B cell (primary cell): Measurements from ENCODE around the gene NDRG3. TPM values are rescaled to one million over a fixed set of nuclear protein-coding genes. Genes with fewer than 3 reads are reported as not detected.

Experiments used
- ATAC-seq: fragments of 200-7000 bp; cut with Tn5 transposase; one replicate; pipeline ENCODE4 v1.10.0; 2021; ENCODE audit warnings: low read depth, mild to moderate bottlenecking, moderate number of reproducible peaks, moderate library complexity
- CTCF ChIA-PET: fragments of 350-600 bp; sonication (Branson Sonifier 250); formaldehyde crosslinking; loops from one replicate; lab custom pipeline; 2021; ENCODE audit warnings: antibody characterized with exemption, inconsistent platforms; lab: Charles Lee
- POLR2A ChIA-PET: fragments of 350-600 bp; sonication (Branson Sonifier 250); formaldehyde crosslinking; loops from one replicate; lab custom pipeline; 2021; ENCODE audit warnings: antibody characterized with exemption; lab: Charles Lee
- DNase-seq: peaks from one replicate; pipeline ENCODE4 v3.0.0; 2013
- H2AFZ ChIP-seq: 2 replicates; pipeline ENCODE4 v1.6.1; 2012; ENCODE audit warnings: mild to moderate bottlenecking, low read depth, low read length; ENCODE audit not compliant: insufficient read depth, poor library complexity, severe bottlenecking
- H3K27ac ChIP-seq, 2 donors: 1 replicate in 1 of 2; 2 replicates in 1 of 2; pipeline ENCODE4 v1.5.1; 2012 to 2013; ENCODE audit warnings: low read length in 2 of 2, mild to moderate bottlenecking in 2 of 2, moderate library complexity in 1 of 2
- H3K27me3 ChIP-seq, 4 experiments: fragments of 200-600 bp in 1 of 4; sonication (generic) in 1 of 4; replicated peaks in 1 of 4; 1 replicate in 2 of 4; 2 replicates in 2 of 4; pipeline versions ENCODE4 v1.6.1 to v1.7.0; 2013 to 2016; ENCODE audit warnings: low read length in 3 of 4, mild to moderate bottlenecking in 2 of 4, mixed read lengths in 1 of 4, moderate library complexity in 1 of 4; ENCODE audit not compliant: insufficient read depth in 4 of 4, control insufficient read depth in 3 of 4; ENCODE audit errors: control extremely low read depth in 1 of 4
- H3K36me3 ChIP-seq, 2 experiments: replicated peaks in 1 of 2; 1 replicate in 1 of 2; 2 replicates in 1 of 2; pipeline versions ENCODE4 v1.6.1 to v1.7.1; 2013; ENCODE audit warnings: low read length in 1 of 2; ENCODE audit not compliant: insufficient read depth in 2 of 2, control insufficient read depth in 1 of 2; ENCODE audit errors: control extremely low read depth in 1 of 2, extremely low read depth in 1 of 2
- H3K4me1 ChIP-seq, 2 donors: fragments of 200-600 bp in 1 of 2; sonication (generic) in 1 of 2; 1 replicate in 1 of 2; 2 replicates in 1 of 2; pipeline versions ENCODE4 v1.5.1 to v1.6.1; 2013 to 2017; ENCODE audit warnings: low read length in 2 of 2; ENCODE audit not compliant: control insufficient read depth in 2 of 2, insufficient read depth in 2 of 2
- H3K4me2 ChIP-seq: replicated peaks from 2 replicates; pipeline ENCODE3; 2012; ENCODE audit warnings: mild to moderate bottlenecking, low read depth, low read length; ENCODE audit not compliant: poor library complexity, severe bottlenecking
- H3K4me3 ChIP-seq, 5 experiments: fragments of 200-600 bp in 1 of 5; sonication (generic) in 1 of 5; 1 replicate in 3 of 5; 2 replicates in 2 of 5; pipeline versions ENCODE4 v1.5.1 to v1.7.0; 2011 to 2016; ENCODE audit warnings: low read length in 4 of 5, mild to moderate bottlenecking in 4 of 5, low read depth in 2 of 5, control low read depth in 1 of 5, moderate library complexity in 1 of 5; ENCODE audit not compliant: insufficient read depth in 1 of 5; ENCODE audit errors: control extremely low read depth in 1 of 5, extremely low read depth in 1 of 5
- H3K79me2 ChIP-seq: fragments of 200-600 bp; sonication (generic); one replicate; pipeline ENCODE4 v1.6.0; 2016; ENCODE audit warnings: low read length; ENCODE audit not compliant: control insufficient read depth, insufficient read depth
- H3K9ac ChIP-seq: fragments of 200-600 bp; sonication (generic); 2 replicates; pipeline ENCODE4 v1.6.1; 2017; ENCODE audit warnings: mild to moderate bottlenecking, low read length, moderate library complexity
- H3K9me3 ChIP-seq, 3 donors: one replicate each; pipeline versions ENCODE4 v1.6.1 to v1.7.1; 2013; ENCODE audit warnings: low read length in 2 of 3; ENCODE audit not compliant: control insufficient read depth in 2 of 3, insufficient read depth in 1 of 3; ENCODE audit errors: control extremely low read depth in 1 of 3
- H4K20me1 ChIP-seq: 2 replicates; pipeline ENCODE4 v1.6.0; 2012; ENCODE audit warnings: mild to moderate bottlenecking, low read length; ENCODE audit not compliant: insufficient read depth, control insufficient read depth, poor library complexity, severe bottlenecking
- H3K27ac Mint-ChIP-seq: one replicate; pipeline ENCODE4 v1.8.0; 2021; ENCODE audit warnings: mixed read lengths
- H3K27me3 Mint-ChIP-seq: one replicate; pipeline ENCODE4 v1.8.0; 2021; ENCODE audit warnings: mixed read lengths
- H3K4me1 Mint-ChIP-seq: one replicate; pipeline ENCODE4 v1.8.0; 2021; ENCODE audit warnings: mixed read lengths
- H3K4me3 Mint-ChIP-seq: one replicate; pipeline ENCODE4 v1.8.0; 2021; ENCODE audit warnings: mixed read lengths
- H3K9me3 Mint-ChIP-seq: one replicate; pipeline ENCODE4 v1.8.0; 2022; ENCODE audit warnings: mixed read lengths; ENCODE audit not compliant: insufficient read depth
- EZH2 ChIP-seq: IDR thresholded peaks from 2 replicates; pipeline ENCODE4 v1.6.1; 2012; ENCODE audit warnings: borderline replicate concordance, low read depth, mild to moderate bottlenecking, moderate library complexity, low read length; ENCODE audit not compliant: insufficient read depth, poor library complexity, severe bottlenecking
- WGBS: methylation state at CpG from one replicate; pipeline ENCODE4 v1.1.5; 2013; ENCODE audit warnings: missing lambda C conversion rate; ENCODE audit not compliant: insufficient coverage; 5-methylcytosine and 5-hydroxymethylcytosine counted together
- intact Hi-C: fragments of 100-400 bp; cut with micrococcal nuclease; formaldehyde crosslinking; loops from one replicate; pipeline ENCODE4 v1.10.0; 2022
- polyA plus RNA-seq: library from polyadenylated mRNA; depleted of rRNA; stranded (reverse); fragments of >200 nt; gene quantifications from 2 replicates; pipeline ENCODE4 v1.2.3, GENCODE V29; 2012
- total RNA-seq, 2 donors: library from RNA; stranded (reverse); fragments of 120-200 nt in 1 of 2; gene quantifications; 1 replicate in 1 of 2; 2 replicates in 1 of 2; pipeline versions ENCODE4 v1.2.3 to v1.2.4, GENCODE V29; 2013 to 2022
- TF ChIP-seq, protein P1 (sequence below): fragments of 200-600 bp; IDR thresholded peaks from one replicate; pipeline ENCODE4 v1.8.0; 2022; ENCODE audit warnings: antibody characterized with exemption, mild to moderate bottlenecking

NDRG3 gene
- total and polyA plus RNA-seq, 2 donors (not counting 1 experiment from before 2014, with no cell fraction given), result 15.7 to 26.1 TPM

DNA sequence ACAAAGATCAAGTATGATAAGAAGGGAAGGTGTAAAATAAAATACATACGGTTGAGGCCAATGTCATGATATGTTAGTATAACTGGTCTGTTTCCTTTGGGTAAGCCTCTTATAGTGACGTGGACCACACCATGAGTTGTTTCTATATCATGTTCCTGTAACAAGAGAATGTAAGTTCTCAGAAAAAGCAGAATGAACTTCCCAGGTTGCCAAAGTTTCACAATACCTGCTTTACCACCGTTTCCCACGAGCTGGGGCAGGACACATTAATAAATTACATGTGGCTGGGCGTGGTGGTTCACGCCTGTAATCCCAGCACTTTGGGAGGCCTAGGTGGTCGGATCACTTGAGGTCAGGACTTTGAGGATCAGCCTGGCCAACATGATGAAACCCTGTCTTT is 57.3 kb downstream of the NDRG3 start:
- Histone ChIP-seq H3K4me2 (no peak overlapping the region), H3K4me1 (no peaks in the 10 kb centered on the region), H4K20me1 (no peaks in the 10 kb centered on the region), H3K36me3 (peaks cover 6 to 20% of the 10 kb centered on the region in 2 experiments), H3K9ac (no peak overlapping the region), H3K79me2 (no peaks in the 10 kb centered on the region), H3K9me3 (no peaks in the 10 kb centered on the region), H3K27me3 (no peaks in the 10 kb centered on the region), H2AFZ (no peak overlapping the region), H3K27ac (no peak overlapping the region), H3K4me3 (no peak overlapping the region)
- no peak for ATAC-seq
- H3K27me3 Mint-ChIP-seq, result no peaks in the 10 kb centered on the region
- ChIA-PET CTCF (no interaction called here), POLR2A (no interaction called here)
- no peak overlapping the region for H3K27ac Mint-ChIP-seq
- TF ChIP-seq, protein P1, sequence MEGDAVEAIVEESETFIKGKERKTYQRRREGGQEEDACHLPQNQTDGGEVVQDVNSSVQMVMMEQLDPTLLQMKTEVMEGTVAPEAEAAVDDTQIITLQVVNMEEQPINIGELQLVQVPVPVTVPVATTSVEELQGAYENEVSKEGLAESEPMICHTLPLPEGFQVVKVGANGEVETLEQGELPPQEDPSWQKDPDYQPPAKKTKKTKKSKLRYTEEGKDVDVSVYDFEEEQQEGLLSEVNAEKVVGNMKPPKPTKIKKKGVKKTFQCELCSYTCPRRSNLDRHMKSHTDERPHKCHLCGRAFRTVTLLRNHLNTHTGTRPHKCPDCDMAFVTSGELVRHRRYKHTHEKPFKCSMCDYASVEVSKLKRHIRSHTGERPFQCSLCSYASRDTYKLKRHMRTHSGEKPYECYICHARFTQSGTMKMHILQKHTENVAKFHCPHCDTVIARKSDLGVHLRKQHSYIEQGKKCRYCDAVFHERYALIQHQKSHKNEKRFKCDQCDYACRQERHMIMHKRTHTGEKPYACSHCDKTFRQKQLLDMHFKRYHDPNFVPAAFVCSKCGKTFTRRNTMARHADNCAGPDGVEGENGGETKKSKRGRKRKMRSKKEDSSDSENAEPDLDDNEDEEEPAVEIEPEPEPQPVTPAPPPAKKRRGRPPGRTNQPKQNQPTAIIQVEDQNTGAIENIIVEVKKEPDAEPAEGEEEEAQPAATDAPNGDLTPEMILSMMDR, result no peak
- no peak for TF ChIP-seq EZH2
- no peaks in the 10 kb centered on the region for H3K4me1 Mint-ChIP-seq
- intact Hi-C loops, result no loop called here
- H3K4me3 Mint-ChIP-seq, result no peak overlapping the region
- WGBS, result 94% methylated on average over 7 of the region's 7 CpGs
- no peak for DNase-seq
- no peaks in the 10 kb centered on the region for H3K9me3 Mint-ChIP-seq

DNA sequence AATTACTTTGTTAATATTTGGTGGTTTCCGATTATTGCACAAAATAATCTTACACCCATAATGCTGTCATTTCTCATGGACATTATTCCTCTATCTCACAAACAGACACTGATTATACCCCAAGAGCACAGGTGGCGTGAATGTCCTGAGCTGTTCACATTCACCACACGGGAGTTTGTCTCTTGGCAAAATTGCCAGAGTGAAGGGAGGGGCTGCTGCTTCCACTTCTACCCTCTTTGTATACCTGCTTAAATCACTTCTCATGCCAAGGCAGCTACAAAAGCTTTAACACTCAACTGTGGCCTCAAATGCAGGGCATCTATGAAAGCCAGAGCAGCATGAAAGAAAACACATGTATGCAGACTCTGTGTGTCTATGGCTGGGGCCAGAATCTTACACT is 58.0 kb downstream of the NDRG3 start:
- POLR2A ChIA-PET, result no interaction called here

More for the DNA sequence above, 58.0 kb downstream of the NDRG3 start:
- H2AFZ ChIP-seq, result no peak overlapping the region
- Mint-ChIP-seq H3K4me3 (no peak overlapping the region), H3K27me3 (no peaks in the 10 kb centered on the region), H3K4me1 (no peaks in the 10 kb centered on the region), H3K27ac (no peak overlapping the region), H3K9me3 (no peaks in the 10 kb centered on the region)
- no peaks in the 10 kb centered on the region for H3K9me3 ChIP-seq
- H3K4me3 ChIP-seq, result no peak overlapping the region
- WGBS, result 100% methylated on average over 1 of the region's 3 CpGs
- no peaks in the 10 kb centered on the region for H3K79me2 ChIP-seq
- H3K4me1 ChIP-seq, result no peaks in the 10 kb centered on the region
- H3K9ac ChIP-seq, result no peak overlapping the region
- peaks cover 6 to 20% of the 10 kb centered on the region in 2 experiments for H3K36me3 ChIP-seq
- no peak for DNase-seq
- H3K27ac ChIP-seq, result no peak overlapping the region
- TF ChIP-seq, protein P1, result no peak
- TF ChIP-seq EZH2, result no peak
- H3K4me2 ChIP-seq, result no peak overlapping the region
- intact Hi-C loops, result no loop called here
- ATAC-seq, result no peak
- no peaks in the 10 kb centered on the region for H3K27me3 ChIP-seq
- H4K20me1 ChIP-seq, result no peaks in the 10 kb centered on the region
- CTCF ChIA-PET, result interaction anchor here (0.6 kb wide), 1 partner anchor 10 kb away, joined by 4 read pairs; no protein-coding TSS in a partner anchor
